CD4-positive, alpha-beta T cell treated with Interleukin-4 for 1 hour (primary cell): ENCODE measurements around the gene SLC25A41.
A peak's percentile ranks its signal among the peaks of the same experiment; 100 is the strongest.

ENCODE experiments used
- DNase-seq, 2 donors: peaks; one replicate each; pipeline ENCODE4 v3.0.0-alpha.2; 2020 to 2022

Gene SLC25A41

GRCh38 chr19:6425732-6426620, 7.6 kb downstream of the SLC25A41 start:
- DNase-seq = peak in 1 of 2 donors; percentile 19

- peak; percentile 100 for DNase-seq
Observed at GRCh38 chr19:6424939-6425731, 8.4 kb downstream of the SLC25A41 start.

GRCh38 chr19:6424195-6424938, 9.2 kb downstream of the SLC25A41 start, which contains the start of gene KHSRP:
Gene KHSRP, minus strand, starts transcription at chr19:6424811. Its CDS starts 110 bp downstream, at chr19:6424701.
- peak in 1 of 2 donors; percentile 22 for DNase-seq

- peak in 1 of 2 donors; percentile 24 for DNase-seq
Observed at GRCh38 chr19:6423499-6424194, 9.9 kb downstream of the SLC25A41 start.

GRCh38 chr19:6421075-6422014, 12.2 kb downstream of the SLC25A41 start:
- DNase-seq = no peak

- no peak for DNase-seq
Observed at GRCh38 chr19:6418562-6418932, 15.0 kb downstream of the SLC25A41 start.

GRCh38 chr19:6417713-6418561, 15.6 kb downstream of the SLC25A41 start:
- DNase-seq = no peak

GRCh38 chr19:6416658-6417405, 16.7 kb downstream of the SLC25A41 start:
- DNase-seq = no peak

GRCh38 chr19:6415591-6416190, 17.9 kb downstream of the SLC25A41 start:
- DNase-seq = no peak

- no peak for DNase-seq
Observed at GRCh38 chr19:6414793-6415590, 18.6 kb downstream of the SLC25A41 start.

- no peak for DNase-seq
Observed at GRCh38 chr19:6413721-6414643, 19.6 kb downstream of the SLC25A41 start.

- no peak for DNase-seq
Observed at GRCh38 chr19:6413291-6413690, 20.3 kb downstream of the SLC25A41 start.

GRCh38 chr19:6412447-6413091, 21.0 kb downstream of the SLC25A41 start:
- peak; percentile 39 to 55 for DNase-seq

- no peak for DNase-seq
Observed at GRCh38 chr19:6412061-6412446, 21.5 kb downstream of the SLC25A41 start.

- DNase-seq = no peak
Observed at GRCh38 chr19:6409346-6409745, 24.2 kb downstream of the SLC25A41 start.

GRCh38 chr19:6406401-6406800, 27.2 kb downstream of the SLC25A41 start:
- no peak for DNase-seq
